Fibroblast of skin of right biceps (primary cell): ENCODE data around the gene STON1.
A peak's percentile ranks its signal among the peaks of the same experiment; 100 is the strongest.
"Not testable (repeated sequence)": the region's sequence is repeated elsewhere in the genome, so short reads cannot be mapped to it uniquely, and the experiment has no call there.

ENCODE experiments used
- DNase-seq: peaks from one replicate; pipeline ENCODE4 v3.0.0-alpha.2; 2013

The STON1 gene

DNA sequence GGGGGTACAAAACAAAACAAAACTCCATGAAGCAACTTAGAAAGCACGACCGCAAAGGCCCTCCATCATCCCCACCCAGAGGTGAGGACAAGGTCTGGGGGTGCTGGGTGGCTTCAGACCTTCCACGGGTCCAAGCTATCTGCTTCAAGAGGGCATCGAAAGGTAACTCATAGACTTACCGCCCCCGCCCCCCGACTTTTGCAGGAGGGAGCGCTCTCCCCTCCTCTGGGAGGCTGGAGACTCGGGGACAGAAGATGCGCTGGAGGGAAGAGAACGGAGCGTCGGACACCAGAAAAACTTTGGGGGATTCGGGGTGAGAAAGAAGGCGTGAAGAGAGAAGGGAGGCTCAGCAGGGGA, 300 bp upstream of the STON1 start:
- no peak for DNase-seq

DNA sequence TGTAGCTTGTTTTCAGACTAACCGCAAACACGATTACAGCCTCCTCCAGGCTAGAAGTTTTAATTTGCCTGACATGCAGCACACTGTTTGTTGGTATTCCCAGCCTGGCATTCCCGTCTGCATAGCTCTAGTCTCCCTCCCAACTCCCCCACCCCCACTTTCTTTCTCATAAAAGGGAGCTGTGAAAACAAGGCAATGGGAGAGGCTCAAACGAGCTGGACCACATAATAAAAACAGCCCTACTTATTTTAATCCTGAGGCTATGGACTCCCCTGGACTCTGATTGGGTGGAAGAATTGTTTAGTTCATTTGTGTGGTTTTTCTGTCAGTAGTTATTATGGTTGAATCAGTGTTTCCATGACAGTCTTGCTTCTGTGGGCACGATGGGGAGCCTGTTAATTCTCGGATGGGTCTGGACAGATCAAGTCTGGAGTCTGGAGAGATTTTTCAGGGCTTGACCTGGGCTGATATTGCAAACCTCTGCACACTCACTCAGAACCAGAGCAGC, 1.2 kb downstream of the STON1 start:
- peak; percentile 83 for DNase-seq

DNA sequence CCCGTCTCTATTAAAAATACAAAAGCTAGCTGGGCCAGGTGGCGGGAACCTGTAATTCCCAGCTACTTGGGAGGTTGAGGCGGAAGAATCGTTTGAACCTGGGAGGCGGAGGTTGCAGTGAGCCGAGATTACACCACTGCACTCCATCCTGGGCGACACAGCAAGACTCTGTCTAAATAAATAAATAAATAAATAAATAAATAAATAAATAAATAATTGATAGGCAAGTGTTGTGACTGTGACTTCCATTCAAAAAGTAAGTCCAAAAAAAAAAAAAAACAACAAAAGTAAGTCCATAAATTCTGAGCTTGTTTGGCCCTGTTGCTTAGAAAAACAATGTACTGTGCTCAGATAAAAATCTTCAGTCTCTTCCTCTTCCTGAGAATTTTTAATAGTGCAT, 2.2 kb downstream of the STON1 start:
- DNase-seq: no peak

DNA sequence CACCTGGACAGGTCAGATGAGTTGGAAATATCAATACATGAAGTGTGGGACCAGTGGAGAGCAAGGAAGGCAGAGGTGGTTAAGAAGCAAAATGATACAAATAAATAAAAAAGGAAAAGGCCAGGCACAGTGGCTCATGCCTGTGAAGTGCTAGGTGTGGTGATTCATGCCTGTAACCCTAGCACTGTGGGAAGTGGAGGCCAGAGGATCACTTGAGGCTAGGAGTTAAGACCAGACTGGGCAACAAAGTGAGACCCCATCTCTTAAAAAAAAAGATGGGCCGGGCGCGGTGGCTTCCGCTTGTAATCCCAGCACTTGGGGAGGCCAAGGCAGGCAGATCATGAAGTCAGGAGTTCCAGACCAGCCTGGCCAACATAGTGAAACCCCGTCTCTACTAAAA, 2.9 kb downstream of the STON1 start:
- no peak for DNase-seq

DNA sequence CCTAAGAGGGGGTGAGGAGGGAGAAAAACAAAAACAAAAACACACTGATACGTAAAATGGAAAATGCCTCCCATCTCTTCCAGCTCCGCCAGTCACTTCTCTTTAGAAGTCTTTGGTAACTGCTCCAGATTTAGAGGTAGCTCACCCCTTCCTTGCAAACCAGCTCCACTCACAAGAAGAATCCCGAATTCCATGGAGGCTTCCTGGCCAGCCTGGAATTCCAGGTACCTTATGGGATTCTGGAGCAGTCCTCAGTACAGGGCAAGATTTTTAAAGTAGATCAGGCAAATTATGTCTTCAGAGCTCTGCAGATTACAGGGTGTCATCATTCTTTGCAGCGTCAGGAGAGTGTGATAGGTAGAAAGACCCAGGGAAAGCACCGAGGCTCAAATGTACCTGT, 4.8 kb downstream of the STON1 start:
- no peak for DNase-seq

DNA sequence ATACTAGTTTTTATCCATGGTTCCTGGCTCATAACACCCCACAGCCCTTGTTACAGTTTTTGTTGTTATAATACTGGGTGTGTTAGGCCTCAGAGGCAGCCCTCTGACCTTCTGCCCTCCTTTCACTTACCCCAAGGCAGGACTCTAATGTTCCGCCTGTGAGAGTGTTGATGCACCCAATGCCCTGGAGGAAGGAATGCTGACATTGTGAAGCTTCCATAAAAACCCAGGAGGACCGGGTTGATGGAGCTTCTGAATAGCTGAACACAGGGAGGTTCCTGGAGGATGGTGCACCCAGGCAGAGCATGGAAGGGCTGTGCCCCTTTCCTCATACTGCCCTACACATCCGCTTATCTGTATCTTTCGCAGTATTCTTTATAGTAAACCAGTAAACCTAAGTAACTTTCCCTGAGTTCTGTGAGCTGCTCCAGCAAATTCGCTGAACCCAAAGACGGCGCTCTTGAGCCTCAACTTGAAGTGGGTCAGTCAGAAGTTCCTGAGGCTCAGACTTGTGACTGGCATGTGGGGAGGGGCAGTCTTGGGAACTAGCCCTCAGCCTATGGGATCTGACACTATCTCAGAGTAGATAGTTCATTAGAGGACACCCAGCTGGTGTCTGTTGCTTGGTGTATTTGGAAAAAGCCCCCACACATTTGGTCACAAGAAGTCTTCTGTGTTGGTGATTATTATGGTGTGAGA, 10.4 kb downstream of the STON1 start:
- DNase-seq: no peak

DNA sequence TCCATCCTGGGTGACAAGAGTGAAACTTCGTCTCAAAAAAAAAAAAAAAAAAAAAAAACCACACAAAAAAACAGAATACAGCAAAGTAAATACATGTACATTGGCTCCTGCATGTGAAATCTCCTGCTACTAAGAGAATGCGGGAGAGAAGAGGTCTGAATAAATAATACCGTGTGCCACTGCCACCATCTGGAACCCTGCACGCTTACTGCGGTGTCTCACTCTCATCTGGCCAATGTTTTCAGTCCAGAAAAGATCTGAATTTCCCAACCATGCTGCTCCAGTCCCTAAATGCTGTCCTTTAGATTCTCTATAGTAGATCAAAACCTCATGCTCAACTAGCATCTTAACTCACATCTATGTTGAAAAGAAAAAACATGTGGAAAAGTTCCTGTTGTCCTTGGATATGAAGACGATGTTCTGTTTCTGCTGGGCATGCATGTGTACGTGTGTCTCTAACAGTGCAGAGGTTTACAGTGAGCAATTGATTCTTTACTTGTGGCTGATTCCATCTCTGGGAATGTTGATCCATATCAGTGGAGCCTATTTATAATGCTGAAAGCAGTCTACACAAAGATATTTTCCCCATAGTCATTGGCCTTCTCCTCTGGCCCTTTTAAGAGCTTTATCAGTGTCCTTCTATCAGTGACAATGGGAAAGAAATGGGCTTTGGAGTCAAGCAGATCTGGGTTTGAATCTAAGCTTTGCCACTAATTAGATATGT, 11.9 kb downstream of the STON1 start:
- no peak for DNase-seq

DNA sequence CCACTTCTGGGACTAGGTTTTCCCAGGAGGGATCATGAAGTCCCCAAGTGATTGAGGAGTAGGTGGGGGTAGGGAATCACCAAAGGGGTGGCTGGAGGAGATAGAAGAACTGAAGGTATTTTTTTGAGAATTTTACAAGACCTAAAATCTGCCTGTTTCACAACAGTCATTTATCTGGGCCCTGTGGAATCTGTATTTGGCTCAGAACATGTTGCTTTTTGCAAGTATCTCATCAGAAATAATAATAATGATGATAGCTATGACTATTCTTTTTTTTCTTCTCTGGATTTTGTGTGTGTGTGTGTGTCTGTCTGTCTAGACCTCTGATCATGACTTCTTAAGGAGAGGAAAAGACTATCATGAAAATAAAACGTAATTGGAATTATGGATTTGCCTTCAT, 13.9 kb downstream of the STON1 start:
- DNase-seq: no peak

DNA sequence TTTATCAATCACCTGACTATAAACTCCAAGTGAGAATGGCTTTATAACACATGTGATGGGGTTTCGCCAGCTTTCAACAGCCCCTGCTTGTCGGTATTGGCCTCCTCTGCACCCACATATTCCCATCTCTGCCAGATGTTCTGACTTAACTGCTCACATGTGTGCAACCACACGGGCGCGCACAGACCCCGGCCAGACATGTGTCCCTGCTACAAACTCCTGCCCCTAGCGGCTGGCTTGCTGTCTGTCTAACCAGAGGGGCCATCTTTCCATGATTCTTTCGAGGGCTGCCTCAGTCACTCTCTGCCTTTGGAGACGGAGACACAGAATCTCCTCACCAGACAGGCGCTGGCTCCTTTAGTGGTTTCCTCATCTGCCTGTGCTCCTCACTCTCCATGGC, 15.3 kb downstream of the STON1 start:
- DNase-seq: peak; percentile 47

DNA sequence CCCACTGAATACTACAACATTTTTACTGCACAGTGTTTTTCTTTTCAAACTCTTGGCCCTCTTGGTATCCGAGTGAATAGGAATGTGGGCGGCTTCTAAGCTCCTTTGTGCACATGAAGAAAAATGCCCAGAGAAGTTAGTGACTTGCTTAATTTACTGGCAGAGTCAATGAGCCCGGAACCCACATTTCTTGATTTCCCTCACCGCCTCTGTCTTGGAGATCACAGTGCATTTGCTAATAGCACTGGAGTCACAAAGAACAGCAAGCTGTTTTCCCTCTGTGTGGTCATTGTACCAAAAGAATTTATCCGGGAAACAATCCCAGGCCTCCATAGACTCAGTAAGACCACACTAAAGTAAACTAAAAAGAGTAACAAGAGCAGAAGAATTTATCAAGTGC, 18.9 kb downstream of the STON1 start:
- no peak for DNase-seq

DNA sequence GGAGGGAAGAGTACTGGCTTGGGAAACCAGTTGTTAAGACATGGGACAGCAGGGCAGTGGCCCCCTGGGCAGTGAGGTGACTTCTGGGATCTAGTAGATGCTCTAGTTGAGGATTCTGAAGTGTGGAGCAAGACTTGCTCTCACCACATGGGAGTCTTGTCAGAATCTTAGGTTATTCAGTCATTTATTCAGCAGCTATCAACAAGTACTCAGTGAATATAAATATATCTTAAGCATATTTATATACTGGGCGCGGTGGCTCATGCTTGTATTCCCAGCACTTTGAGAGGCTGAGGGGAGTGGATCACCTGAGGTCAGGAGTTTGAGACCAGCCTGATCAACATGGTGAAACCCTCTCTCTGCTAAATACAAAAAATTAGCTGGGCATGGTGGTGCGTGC, 20.0 kb downstream of the STON1 start:
- DNase-seq: no peak

DNA sequence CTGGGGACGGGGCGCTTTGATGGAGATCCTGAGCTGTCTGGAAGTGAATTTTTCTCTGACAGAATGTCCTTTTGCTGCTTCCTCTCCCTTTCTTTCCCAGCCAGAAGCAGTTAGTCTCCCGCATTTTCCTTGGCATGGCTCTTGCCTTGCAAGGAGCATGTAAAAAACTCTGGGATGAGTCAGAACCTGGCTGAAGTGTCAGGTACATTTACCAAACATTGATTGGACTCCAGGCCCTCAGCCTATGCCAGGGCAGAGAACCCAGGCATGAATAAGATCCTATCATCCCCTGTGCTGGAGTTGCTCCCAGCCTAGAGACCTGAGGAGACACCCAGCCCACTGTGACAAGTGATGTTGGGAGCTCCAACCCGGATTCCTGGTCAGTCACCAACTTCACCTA, 21.6 kb downstream of the STON1 start:
- DNase-seq: no peak

DNA sequence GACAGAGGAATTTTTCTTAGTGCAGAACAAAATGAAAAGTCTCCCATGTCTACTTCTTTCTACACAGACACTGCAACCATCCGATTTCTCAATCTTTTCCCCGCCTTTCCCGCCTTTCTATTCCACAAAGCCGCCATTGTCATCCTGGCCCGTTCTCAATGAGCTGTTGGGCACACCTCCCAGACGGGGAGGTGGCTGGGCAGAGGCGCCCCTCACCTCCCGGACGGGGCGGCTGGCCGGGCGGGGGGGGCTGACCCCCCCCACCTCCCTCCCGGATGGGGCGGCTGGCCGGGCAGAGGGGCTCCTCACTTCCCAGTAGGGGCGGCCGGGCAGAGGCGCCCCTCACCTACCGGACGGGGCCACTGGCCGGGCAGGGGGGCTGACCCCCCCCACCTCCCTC, 25.1 kb downstream of the STON1 start:
- not testable (repeated sequence) for DNase-seq

DNA sequence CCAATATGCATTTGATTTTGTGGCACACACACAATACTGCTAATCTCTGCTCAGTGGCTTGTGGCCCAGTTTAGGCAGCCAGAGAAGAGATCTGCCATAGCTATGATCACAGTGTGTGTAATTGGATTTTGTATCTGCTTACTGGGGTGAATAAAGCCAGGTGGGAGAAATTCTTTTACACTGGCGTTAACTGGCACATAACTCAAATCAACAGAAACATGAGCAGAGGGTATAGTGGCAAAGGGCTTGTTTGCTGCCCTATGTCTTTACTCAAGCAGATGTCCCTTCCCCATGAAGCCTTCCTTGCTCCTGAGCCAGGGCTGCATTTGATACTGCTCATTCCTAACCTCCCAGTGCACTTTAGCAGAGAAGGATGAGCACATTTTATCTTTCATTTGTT, 28.5 kb downstream of the STON1 start:
- no peak for DNase-seq

DNA sequence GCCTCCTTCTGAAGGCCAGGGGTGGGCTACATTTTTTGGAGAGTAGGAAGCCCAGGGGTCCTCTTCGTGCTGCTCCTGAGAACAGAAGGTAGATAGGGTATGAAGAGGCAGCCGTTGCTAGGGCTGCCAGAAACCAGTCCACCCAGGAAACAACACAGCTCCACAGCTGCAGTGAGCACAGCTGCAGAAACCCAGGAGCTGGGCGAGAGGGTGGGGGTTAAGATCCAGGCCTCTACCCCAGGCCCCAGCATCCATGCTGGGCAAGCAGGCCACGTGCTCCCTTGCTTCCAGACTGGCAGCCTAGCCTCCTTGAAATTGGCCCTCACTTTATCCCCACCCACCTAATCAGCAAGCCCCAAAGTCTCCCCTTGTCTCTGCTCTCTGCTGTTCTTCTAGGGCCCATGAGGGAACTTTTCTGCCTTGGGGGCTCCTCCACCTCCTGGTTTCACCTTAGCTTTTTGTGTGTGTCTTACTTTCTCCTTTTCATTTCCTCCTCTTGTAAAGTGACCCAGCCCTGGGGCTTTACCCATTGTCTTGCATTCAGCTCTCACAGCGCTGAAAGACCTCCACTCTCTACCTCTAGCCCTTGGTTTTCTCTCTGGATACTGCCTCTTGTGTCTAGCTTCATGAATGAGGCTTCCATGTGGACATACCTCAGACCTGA, 30.7 kb downstream of the STON1 start:
- no peak for DNase-seq

DNA sequence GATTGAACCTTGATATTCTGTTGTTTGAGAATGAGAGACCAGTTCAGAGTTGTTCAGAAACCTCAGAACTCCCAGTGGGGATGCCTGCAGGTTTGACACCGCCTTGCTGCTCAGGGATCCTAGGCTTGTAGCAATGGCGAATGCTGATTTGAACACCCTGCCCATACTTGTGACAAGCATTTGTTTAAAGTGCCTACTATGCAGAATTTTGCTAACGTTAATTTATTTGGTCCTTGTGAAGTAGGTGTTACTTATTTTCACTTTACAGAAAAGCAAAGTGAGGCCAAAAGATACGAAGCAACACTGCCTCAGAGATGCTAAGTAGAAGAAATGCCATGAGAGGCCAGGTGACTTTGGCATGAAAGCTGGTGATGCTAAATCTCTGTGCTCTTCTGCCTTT, 32.3 kb downstream of the STON1 start:
- DNase-seq: no peak

DNA sequence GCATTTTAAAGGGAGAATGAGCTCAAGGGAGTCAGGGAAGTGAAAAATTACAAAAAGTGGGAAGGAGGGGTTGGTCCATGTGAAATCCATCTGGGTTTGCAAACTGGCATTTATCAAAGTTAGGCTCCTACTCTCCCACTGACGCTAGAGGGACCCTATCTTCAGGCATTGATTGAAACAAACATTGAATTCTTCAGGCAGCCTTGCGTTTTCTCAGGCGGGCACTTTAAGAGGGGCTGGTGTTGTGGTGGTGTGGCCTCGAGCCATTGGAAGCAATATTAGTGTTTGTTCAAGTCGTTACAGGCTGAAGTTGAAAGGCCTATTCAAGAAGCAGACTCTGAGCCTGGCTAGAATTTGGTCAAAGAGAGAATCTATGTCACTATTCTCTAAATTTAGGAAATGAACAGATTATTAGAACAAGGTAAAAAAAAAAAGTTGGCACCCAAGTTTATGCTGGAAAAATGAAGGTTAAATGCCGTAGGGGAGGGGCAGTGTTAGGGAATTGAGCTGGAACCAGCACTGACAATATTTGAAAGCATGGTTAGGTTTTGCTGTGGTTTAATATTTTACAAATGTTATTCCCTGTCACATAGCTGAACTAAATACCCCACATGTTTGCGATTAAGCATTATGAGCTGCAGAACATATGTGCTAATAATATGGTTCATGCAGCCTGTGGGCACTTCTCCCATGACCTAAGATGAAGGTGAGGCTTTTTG, 36.8 kb downstream of the STON1 start:
- peak; percentile 42 for DNase-seq

DNA sequence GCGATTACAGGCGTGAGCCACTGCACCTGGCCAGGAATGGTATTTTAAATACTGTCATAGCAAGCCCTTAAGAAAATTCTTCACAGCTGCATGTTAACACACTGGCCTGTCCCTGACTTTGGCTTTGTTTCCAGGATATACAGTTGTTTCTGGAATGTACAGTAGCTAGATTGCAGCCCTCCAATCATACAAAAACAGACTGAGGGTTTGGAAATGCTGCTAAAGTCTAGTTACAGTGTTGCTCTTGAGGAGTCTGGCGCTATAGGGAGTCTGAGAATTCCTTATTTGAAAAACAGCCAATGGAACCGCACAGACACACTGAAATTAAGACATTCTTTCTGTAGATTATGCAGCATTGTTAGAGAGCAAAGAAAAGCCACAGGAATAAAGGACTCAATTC, 37.7 kb downstream of the STON1 start:
- peak; percentile 76 for DNase-seq

DNA sequence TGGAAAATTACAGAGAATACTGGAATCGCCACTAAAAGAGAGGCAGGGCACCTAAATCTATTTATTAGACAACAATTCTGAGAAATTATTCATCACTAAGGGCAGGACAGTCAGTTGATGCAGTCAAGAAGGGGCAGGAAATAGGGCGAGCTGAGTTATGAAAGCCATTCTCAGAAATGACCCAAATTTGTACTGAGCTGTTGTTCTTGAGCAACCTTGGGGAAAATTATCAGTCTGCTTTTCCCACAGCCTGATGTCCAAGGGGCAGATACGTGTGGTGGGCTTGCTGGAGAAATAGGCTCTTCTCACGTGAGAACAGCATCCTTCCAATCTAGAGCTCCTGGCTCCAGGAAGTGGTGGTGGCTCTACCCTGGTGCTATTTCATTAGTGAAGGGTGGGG, 38.6 kb downstream of the STON1 start:
- no peak for DNase-seq

DNA sequence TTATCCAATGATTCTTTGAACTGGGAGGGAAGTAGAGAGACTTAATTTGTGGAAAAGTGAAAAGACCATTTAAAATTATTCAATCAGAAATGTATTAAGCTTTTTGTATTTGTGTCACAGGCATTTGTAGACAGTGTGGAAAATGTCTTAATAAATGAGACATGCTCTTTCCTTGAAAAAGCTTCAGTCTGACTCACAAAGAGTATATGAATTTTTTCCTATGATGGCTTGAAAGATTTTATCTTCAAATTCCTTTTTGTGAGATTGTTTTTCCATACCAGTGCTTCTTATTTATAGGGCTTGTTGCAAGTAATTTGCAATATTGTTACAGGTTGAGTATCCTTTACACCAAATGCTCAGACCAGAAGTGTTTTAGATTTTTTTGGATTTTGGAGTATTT, 39.5 kb downstream of the STON1 start:
- DNase-seq: peak; percentile 38

DNA sequence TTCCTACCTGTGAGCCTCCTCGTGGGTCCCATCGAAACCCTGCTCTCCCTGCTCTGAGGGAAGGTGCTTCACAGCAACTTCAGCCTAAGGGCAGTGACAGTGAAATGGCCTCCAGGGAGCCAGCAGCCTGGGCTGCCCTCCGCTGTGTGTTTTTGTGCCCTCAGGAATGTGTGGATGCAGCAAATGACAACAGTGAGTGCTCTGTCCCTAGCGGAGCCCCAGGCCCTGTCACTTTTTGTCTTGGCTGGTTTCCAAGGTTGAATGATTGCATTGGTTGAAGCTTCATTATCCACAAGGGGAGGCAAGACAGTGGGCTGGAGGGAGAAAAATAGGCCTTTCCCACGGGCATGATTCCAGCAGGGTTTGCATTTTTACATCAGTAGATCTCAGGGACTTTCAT, 42.9 kb downstream of the STON1 start:
- no peak for DNase-seq

DNA sequence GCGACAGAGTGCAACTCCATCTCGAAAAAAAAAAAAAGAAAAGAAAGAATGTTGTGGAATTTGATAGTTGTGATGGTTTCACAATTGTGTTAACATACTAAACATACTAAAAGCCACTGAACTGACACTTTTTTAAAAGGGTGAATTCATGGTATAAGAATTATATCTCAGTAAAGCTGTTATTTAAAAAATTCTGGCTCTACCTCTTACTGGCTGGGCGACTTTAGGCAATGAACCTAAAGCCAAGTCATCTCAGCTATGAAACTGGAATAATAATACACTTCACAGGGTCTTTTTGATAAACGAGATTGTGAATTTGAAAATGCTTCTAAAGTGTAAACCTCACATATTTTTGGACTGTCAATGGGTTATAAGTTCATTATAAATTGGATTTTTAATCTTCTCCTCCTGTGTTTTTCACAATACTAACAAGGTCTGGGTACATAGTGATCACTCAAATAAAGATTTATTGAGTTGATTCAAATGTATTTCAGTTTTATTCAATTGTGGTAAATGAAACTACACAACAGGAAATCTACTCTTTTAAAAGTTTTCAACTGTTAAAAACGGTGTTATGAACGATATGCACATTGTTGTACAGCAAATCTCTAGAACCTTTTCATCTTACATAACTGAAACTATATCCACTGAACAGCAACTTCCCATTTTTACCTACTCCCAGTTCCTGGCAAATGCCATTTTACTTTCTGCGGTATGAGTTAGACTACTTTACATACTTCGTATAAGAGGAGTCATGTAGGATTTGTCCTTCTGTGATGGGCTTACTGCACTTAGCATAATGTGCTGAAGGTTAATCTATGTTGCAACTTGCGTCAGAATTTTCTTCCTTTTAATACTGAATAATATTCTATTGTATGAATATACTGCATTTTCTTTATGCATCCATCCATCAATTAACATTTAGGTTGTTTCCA, 44.7 kb downstream of the STON1 start:
- no peak for DNase-seq
